NCI-H345 treated with DMSO at 0.1 percent for 48 hours (cell line): Measurements from ENCODE around the gene LRP1B.

Experiments
- DNase-seq: peaks from one replicate; lab custom pipeline; 2025; ENCODE audit not compliant: unreplicated experiment; lab: John Stamatoyannopoulos, UW

The LRP1B gene

DNA sequence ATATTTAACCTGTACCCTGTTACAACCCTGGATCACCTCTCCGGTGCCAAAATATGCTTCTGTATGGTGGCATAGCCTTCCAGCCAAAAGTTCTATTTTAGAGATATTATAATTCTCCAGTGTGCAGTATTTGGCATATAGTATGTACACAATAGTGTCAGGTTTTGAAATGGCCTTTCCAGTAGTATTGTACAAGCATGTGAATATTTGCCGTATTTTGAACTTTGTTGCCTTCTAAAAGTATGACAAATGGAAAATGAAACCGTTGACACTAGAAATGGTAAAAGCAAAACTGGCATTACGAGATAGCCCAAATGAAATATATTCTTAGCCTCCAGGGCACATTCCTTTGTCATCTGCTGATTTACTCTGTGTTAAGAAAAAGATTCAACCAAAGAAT is 431.2 kb downstream of the LRP1B start:
- no peak for DNase-seq

GRCh38 chr2:141698500-141698899 is 432.3 kb downstream of the LRP1B start:
- no peak for DNase-seq

GRCh38 chr2:141697035-141697434 is 433.8 kb downstream of the LRP1B start:
- no peak for DNase-seq

GRCh38 chr2:141694180-141694579 is 436.6 kb downstream of the LRP1B start:
- no peak for DNase-seq

GRCh38 chr2:141692829-141693228 is 438.0 kb downstream of the LRP1B start:
- peak; percentile 51 for DNase-seq

DNA sequence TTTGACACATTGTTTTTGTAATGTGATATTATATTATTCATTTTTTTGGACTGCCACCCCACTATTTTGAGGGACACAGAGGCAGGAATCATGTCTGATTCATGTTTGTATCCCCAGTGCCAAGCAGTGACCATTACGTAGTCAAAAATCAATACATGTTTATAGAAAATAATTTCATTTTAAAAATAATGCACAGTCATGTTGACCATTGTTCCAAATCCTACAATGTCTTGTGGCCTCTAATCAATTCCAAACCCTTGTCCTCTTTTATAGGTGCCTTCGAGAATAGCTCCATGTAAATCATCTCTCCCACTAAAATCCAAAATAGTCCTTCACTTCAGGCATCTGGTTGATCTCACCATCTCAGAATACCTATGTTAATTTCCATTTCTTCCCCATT is 454.7 kb downstream of the LRP1B start:
- no peak for DNase-seq

DNA sequence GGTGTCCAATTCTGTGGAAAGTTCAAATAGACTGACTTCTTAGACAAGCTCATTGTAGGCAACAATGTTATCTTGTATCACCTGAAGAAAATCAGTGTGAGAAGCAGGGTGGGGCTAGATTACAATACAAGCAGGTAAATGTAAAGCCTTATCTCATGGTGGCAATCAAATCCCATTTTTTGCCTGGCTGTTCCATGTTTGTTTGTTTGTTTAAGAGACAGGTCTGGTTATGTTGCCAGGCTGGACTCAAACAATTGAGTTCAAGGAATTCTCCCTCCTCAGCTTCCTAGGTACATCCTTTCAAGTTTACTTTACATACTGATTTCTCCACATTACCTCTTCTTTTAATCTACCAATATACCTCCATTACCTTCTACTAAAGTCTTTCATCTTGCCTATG is 464.6 kb downstream of the LRP1B start:
- DNase-seq: no peak

DNA sequence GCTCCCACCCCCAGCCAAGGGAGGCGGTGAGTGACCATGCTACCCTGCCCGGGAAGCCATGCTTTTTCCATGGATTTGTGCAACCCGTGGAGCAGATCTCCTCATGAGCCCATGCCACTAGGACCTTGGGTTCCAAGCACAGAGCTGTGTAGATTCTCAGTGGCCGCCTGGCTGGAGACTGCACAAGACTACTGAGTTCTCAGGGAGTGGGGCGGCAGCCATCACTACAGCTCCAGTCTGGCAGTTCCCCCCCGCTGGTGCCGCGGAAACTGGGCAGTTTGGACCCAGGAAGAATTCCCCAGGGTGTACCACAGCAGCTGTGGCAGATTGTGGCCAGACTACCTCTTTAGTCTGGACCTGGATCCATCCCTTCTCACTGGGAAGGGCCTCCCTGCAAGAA is 470.6 kb downstream of the LRP1B start:
- DNase-seq: no peak

DNA sequence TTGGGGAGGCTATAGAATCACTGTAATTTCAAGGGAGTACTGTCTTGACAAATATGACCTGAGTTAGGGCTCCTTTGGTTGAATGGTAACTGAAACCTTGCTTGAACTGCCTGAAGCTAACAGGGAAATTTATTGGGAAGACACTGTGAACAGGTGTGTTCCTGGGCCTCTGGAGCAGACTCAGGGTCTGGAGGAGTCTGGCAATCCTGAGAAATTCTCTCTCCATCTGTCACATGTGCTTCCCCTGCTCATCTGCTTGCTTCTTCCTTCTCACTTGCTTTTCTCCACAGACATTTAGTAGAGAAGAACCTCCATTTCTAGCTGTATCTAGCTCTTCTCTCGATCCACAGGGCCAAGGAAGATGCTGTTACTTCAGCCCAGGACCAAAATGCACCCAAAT is 476.5 kb downstream of the LRP1B start:
- no peak for DNase-seq

DNA sequence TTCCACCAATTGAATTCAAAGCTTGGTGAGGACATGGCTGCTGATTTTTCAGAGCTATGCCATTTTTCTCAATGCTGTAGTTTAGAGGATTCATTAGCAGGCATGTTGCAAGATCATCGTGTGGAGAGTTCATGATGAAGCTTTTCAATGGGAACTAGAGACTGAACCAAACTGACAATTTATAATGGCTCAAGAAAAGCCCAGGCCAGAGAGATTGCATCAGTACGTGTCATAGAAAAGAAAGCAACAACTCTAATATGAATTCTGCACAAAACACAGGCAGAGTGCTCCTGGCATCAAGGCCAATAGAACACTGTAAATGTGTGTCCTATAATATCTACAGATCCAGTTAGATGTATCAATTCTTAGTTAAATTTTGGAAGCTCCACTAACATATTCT is 477.6 kb downstream of the LRP1B start:
- no peak for DNase-seq

- DNase-seq: no peak
Observed at GRCh38 chr2:141652308-141652707, 478.5 kb downstream of the LRP1B start.

GRCh38 chr2:141647353-141647752 is 483.5 kb downstream of the LRP1B start:
- DNase-seq: no peak

DNA sequence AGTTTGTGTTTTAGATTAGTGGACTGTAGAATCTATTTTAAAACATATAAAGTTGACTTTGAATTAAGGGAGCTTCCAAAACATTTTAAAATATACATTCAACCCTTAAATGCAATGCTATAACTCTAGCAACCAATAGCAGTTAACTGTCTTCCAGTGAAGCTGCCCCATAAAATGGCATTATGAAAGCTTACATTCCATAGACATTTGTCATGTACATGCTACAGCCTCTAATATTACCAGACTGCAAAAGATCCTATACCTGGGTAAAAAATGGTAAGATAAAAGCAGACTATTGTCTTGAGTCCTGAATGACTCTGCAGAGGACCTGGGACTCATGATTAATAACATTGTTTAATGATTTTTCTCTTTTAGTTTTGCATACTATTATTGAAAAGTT is 489.4 kb downstream of the LRP1B start:
- no peak for DNase-seq

DNA sequence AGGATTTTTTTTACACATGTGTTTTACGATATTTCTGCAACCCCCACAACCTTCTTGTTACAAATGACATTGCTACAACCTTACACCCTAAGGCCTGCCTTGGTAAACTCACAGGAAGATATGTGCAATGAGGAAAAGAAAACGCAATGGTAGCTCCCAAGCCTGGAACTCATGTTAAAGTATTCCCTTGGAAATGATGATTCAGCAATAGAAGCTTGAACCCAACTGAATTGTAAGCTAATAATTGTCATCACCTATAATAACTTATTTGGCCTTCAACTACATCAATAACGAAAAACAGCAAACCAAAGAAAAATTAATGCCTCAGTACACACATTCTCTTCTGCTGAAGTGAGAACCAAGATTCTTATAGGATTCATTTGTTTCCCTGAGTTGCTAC is 491.0 kb downstream of the LRP1B start:
- DNase-seq: no peak

- DNase-seq: no peak
Observed at GRCh38 chr2:141633132-141633531, 497.7 kb downstream of the LRP1B start.

DNA sequence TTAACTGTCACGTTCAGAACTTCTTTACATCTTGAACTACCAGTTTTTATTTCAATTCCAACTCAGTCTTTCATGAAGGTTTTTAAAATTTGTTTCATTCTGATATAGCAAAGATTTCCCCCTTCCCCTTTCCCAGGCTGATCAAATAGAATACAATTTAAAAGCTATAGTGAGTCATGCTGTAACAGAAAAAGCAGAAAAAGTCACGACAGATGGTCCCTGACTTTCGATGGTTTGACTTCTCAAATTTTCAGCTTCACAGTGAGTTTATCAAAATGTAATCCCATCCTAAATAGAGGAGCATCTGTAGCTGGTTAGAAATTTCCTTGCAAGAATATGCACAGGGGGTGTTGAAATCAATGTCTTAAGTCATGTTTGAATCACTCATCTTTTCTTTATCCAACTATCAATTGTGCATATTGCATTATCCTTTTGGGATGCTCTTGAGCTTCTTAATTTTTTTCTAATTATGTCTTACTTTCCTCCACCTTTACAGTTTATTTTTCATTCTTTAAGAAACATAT is 500.3 kb downstream of the LRP1B start:
- DNase-seq: no peak

DNA sequence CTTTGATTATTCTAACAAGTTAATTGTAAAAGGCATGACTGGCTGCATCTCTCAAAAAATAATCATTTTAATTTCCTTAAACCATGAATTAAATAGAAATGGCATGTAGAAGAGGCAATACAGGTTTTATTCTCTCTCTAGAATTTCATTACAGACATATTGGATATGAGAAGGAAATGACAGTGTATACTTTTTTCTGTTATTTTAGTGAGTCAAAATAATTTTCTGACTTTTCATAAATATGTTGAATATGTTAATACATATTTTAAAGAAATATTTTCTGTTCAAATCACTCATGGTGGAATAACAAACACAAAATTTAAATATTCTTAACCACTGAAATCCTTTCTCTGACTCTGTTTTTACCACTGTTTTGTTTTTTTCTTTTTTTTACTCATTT is 510.4 kb downstream of the LRP1B start:
- no peak for DNase-seq

DNA sequence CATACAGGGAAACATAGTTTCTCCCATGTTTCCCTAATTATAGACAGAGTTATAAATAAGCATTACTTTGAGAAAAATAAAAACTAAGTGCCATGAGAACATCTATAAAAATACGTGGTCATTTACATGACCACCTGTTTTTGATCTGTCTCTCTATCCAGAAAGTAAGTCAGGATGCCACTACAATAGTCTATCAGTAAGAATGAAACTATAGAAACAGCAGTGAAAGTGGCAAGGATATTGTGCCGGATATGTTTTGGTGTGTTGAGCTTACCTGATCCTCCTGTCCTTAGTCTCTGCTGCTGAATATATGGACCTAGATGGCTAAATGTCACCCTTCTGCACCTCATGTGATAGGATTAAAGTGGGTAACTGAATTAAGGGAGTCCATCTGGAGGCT is 512.4 kb downstream of the LRP1B start:
- no peak for DNase-seq

GRCh38 chr2:141611981-141612380 is 518.8 kb downstream of the LRP1B start:
- DNase-seq: no peak

DNA sequence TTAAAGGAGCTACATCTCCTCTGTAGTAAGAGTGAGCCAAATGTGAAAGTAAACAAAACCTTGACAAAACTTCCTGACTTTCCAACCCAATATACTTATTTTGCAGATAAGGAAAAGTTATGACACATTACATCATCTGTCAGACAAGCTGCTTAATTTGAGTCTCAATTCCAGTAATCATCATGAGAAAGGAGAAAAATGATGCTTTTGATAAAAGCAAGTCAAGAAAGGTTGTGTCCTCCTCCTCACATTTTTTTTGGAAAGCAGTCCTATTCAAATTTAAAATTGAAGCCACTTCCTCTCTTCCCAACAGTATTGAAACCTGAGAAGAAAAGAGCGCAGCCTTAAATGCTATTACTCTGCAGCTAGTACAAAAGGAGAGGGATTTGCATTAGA is 519.6 kb downstream of the LRP1B start:
- DNase-seq: no peak

DNA sequence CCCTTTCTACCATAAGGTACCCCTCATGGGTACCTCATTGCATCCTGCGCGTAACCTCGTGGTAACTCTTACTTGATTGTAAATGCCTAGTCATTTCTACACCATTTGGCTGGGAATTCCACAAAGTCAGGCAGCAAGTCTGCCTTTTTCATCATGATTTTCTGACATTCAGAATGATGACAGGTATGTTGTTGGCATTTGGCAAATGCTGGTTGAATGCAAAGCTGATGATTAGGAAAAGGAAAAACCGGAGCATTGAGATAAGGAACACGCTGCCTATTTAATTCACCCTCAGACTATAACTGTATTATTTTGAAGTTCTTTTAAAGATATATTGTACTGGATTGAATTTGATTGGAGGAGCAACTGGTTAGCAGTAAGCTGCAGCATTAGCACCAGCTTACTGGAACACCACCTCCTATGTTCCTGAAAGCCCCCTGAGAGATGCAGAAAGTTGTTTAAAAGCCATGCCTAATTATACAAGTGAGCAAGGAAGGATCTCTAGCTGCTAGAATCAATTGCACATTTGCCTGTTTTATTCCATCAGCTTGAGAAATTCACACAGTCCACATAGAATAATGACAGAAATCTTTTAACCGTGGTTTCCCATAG is 520.1 kb downstream of the LRP1B start:
- no peak for DNase-seq

- no peak for DNase-seq
Observed at GRCh38 chr2:141605163-141605562, 525.7 kb downstream of the LRP1B start.

DNA sequence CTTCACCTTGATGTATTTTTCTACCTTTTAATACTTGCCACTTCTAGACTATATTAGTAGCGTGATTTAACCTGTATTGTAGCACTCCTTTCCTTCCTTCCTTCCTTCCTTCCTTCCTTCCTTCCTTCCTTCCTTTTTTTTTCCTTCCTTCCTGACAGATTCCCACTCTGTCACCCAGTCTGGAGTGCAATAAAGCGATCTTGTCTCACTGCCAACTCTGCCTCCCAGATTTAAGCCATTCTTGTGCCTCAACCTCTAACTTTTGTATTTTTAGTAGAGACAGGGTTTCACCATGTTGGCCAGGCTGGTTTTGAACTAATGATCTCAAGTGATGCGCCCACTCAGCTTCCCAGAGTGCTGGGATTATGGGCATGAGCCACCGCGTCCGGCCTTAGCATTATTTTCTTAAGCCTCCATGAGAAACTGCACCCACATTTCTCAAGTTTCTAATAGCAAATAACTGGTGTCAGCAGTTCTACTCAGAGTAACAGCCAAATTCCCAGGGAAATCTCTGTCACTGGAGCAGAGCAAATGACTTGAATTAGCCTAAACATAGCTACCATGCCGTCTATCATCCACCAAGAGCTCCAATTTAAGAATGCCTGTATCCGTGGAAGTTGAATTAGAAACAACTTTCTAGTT is 529.2 kb downstream of the LRP1B start:
- no peak for DNase-seq
